Psoas muscle (tissue), 8 donors: ENCODE results near the gene MAP3K2. TPM values are rescaled to one million over a fixed set of nuclear protein-coding genes. Genes with fewer than 3 reads are reported as not detected.

ENCODE experiments used
- ATAC-seq, 4 donors: fragments of 200-7000 bp; cut with Tn5 transposase; one replicate each; pipeline ENCODE4 v1.9.1; 2020; ENCODE audit warnings: moderate library complexity in 3 of 4, mild to moderate bottlenecking in 2 of 4
- DNase-seq, 2 donors: peaks; one replicate each; pipeline ENCODE4 v3.0.0-alpha.2; 2020
- H3K27ac ChIP-seq: fragments of 200-600 bp; one replicate; pipeline ENCODE4 v1.8.0; 2022
- H3K27me3 ChIP-seq, 3 donors: fragments of 200-600 bp in 1 of 3; one replicate each; pipeline versions ENCODE4 v1.6.1 to v1.8.0; 2013 to 2022; ENCODE audit warnings: low read length in 2 of 3, mild to moderate bottlenecking in 2 of 3, moderate library complexity in 1 of 3; ENCODE audit not compliant: insufficient read depth in 3 of 3
- H3K36me3 ChIP-seq, 2 donors: fragments of 200-600 bp in 1 of 2; one replicate each; pipeline versions ENCODE4 v1.6.1 to v1.8.0; 2013 to 2022; ENCODE audit warnings: low read depth in 1 of 2, mild to moderate bottlenecking in 1 of 2, moderate library complexity in 1 of 2; ENCODE audit not compliant: insufficient read depth in 1 of 2
- H3K4me1 ChIP-seq: fragments of 200-600 bp; one replicate; pipeline ENCODE4 v1.8.0; 2022
- H3K4me3 ChIP-seq: fragments of 200-600 bp; one replicate; pipeline ENCODE4 v1.8.0; 2022; ENCODE audit warnings: mild to moderate bottlenecking
- H3K9me3 ChIP-seq: fragments of 200-600 bp; one replicate; pipeline ENCODE4 v1.8.0; 2022
- CTCF ChIP-seq: fragments of 200-600 bp; IDR thresholded peaks from one replicate; pipeline ENCODE4 v1.8.0; 2022; ENCODE audit warnings: antibody characterized with exemption
- WGBS, 3 donors: extraction: QIAGEN DNeasy Blood & Tissue Kit; methylation state at CpG; one replicate each; pipeline versions ENCODE4 v1.1.6 to v1.1.7; 2013; 5-methylcytosine and 5-hydroxymethylcytosine counted together
- intact Hi-C, 2 donors: fragments of 100-400 bp; cut with DNase I; formaldehyde crosslinking; loops; one replicate each; pipeline versions ENCODE4 v1.11.0 to v1.14.2; 2022
- polyA plus RNA-seq, 3 donors: library from polyadenylated mRNA; stranded (reverse); fragments of 200-250 nt; gene quantifications; one replicate each; pipeline ENCODE4 v1.2.3, GENCODE V29; 2013
- total RNA-seq, 4 donors: library from RNA; stranded (reverse); fragmentation: NEBNext Ultra II Directional in 2 of 4; extraction: Animal tissue kit (Norgen Biotek cat#: 25700) in 2 of 4; gene quantifications; one replicate each; pipeline versions ENCODE4 v1.2.1 to v1.2.4, GENCODE V29; 2021 to 2023
- donor health status: healthy with polysubstance abuse.
- donor health status: DM: no; HTN: no; CAD: no; lungs with moderate emphysema.
- donor health status: Bipolar disorder and iron deficiency.
- donor health status: healthy.
- donor health status: DM: yes; HTN: yes; CAD: no.
- donor health status: DM: no; HTN: no; CAD: no.
- donor health status: DM: no; HTN: no; CAD: no.
- donor health status: DM: yes; HTN: yes; CAD: no.

Gene MAP3K2
- total and polyA plus RNA-seq, 7 donors, result 4.2 to 37.1 (median 25.9) TPM

- peak; percentile 53 for TF ChIP-seq CTCF
- H3K27me3 ChIP-seq, result no peaks in the 10 kb centered on the region
- peaks cover 3 to 100% of the 10 kb centered on the region in 2 donors for H3K36me3 ChIP-seq
- no peaks in the 10 kb centered on the region for H3K4me1 ChIP-seq
- peaks cover 3% of the 10 kb centered on the region for H3K9me3 ChIP-seq
- H3K4me3 ChIP-seq, result no peak overlapping the region
- no peak overlapping the region for H3K27ac ChIP-seq
- intact Hi-C loops, result loop anchor here (5.0 kb wide), 1 partner anchor 158 kb away; no protein-coding TSS in a partner anchor
- DNase-seq (no peak), ATAC-seq (peak in 2 of 4 donors; percentile 35 to 69)
- WGBS, 3 donors, result 66 to 73% (median 69%) methylated on average over 3 of the region's 3 CpGs
Measured at GRCh38 chr2:127324635-127325034, 63.1 kb downstream of the MAP3K2 start.

DNA sequence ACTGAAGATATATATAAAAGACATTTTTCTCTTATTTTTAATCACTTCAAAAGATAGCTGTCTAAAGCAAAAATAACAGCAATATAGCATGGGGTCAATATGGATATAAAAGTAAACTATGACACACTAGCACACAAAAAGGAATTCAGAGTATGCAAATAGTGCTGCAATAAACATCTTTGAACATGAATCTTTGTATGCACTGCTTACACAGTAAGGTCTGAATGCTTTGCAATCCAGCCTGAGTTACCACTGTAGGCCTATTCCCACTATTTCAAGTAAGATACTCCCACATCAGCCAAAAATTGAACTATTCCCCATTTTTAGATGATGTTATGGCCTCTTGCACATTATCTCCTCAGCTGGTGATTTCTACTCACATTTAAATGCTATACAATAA, 66.5 kb downstream of the MAP3K2 start:
- no peak overlapping the region for H3K27ac ChIP-seq
- intact Hi-C loops, result loop anchor here (5.0 kb wide), 1 partner anchor 161 kb away; no protein-coding TSS in a partner anchor
- no peak for DNase-seq
- peaks cover 3% of the 10 kb centered on the region for H3K9me3 ChIP-seq
- TF ChIP-seq CTCF, result no peak
- no peak for ATAC-seq
- no peaks in the 10 kb centered on the region for H3K4me1 ChIP-seq
- H3K4me3 ChIP-seq, result no peak overlapping the region
- no peaks in the 10 kb centered on the region for H3K27me3 ChIP-seq
- peaks cover 3 to 100% of the 10 kb centered on the region in 2 donors for H3K36me3 ChIP-seq

DNA sequence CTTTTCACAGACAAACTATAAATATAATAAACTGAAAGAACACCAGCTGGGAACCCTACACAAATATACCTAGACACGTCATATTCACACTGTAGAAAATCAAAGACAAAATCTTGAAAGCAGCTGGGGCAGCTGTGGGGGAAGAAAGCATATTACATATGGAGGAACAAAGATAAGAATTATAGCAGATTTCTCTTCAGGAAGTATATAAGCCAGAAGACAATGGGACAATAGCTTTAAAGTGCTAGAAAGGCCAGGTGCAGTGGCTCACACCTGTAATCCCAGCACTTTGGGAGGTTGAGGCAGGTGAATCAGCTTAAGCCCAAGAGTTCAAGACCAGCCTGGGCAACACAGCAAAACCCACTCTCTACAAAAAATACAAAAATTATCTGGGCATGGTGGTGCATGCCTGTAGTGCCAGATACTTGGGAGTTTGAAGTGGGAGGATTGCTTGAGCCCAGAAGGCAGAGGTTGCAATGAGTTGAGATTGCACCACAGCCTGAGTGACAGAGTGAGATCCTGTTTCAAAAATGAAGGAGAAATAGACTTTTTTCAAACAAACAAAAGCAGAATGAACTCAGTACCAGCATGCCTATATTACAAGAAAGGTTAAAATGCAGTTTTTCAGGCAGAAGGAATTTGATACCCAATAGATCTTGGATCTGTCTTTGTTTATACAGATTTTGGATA, 67.0 kb downstream of the MAP3K2 start:
- Histone ChIP-seq H3K4me3 (no peak overlapping the region), H3K27ac (no peak overlapping the region), H3K4me1 (no peaks in the 10 kb centered on the region), H3K9me3 (peaks cover 3% of the 10 kb centered on the region), H3K36me3 (peaks cover 3 to 100% of the 10 kb centered on the region in 2 donors), H3K27me3 (no peaks in the 10 kb centered on the region)
- ATAC-seq (no peak), DNase-seq (no peak)
- no peak for TF ChIP-seq CTCF
- WGBS, 3 donors, result 51 to 97% (median 94%) methylated on average over 1 of the region's 1 CpG
- intact Hi-C loops, result loop anchor here (5.0 kb wide), 1 partner anchor 162 kb away; no protein-coding TSS in a partner anchor

DNA sequence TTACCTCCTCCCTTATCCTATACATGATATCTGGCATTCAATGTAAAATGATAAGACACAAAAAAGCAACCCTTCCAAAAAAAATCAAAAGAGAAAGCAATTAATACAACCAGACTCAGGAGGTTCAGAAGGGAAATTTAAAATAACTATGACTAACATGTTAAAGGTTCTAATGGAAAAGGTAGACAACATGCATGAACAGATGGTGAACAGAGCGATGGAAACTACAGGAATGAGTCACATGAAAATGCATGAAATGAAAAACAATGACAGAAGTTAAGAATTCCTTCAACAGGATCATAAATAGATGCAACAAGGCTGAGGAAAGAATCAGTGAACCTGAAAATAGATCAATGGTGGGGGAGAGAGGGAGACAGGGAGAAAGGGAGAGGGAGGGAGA, 67.7 kb downstream of the MAP3K2 start:
- no peak for TF ChIP-seq CTCF
- Histone ChIP-seq H3K4me1 (no peaks in the 10 kb centered on the region), H3K27ac (no peak overlapping the region), H3K27me3 (no peaks in the 10 kb centered on the region), H3K36me3 (peaks cover 3 to 100% of the 10 kb centered on the region in 2 donors), H3K4me3 (no peak overlapping the region), H3K9me3 (peaks cover 3% of the 10 kb centered on the region)
- DNase-seq, result no peak
- WGBS, 3 donors, result 99 to 100% (median 100%) methylated on average over 1 of the region's 1 CpG
- ATAC-seq, result no peak
- intact Hi-C loops, result loop anchor here (5.0 kb wide), 1 partner anchor 162 kb away; no protein-coding TSS in a partner anchor
